Measurements from ENCODE around the gene AK9.
"Not testable (repeated sequence)": the region's sequence is repeated elsewhere in the genome, so short reads cannot be mapped to it uniquely, and the experiment has no call there.

Gene AK9

GRCh38 chr6:109718991-109719390, 28.0 kb upstream of the AK9 start:
- no peak overlapping the region for H3K4me3 ChIP-seq (ENCODE audit: low read depth, low read length)
- H3K4me1 ChIP-seq (ENCODE audit: control insufficient read depth, insufficient read depth, low read length): 0 out of 2 replicates have a peak, but pooled peaks cover 5% of the 10 kb centered on the region
- H3K36me3 ChIP-seq (ENCODE audit: control insufficient read depth, insufficient read depth, low read length): no peaks in the 10 kb centered on the region; the same call in 1 of the 2 replicates
- H3K27ac ChIP-seq (ENCODE audit: low read depth, low read length): no peak overlapping the region
- no peaks in the 10 kb centered on the region for H3K9me3 ChIP-seq (ENCODE audit: control insufficient read depth, insufficient read depth, low read depth, low read length)
- H3K9ac ChIP-seq (ENCODE audit: low read length): no peak overlapping the region
- no peaks in the 10 kb centered on the region for H3K27me3 ChIP-seq (ENCODE audit: control insufficient read depth, insufficient read depth, low read length)

GRCh38 chr6:109717971-109718370, 27.0 kb upstream of the AK9 start:
- H3K27me3 ChIP-seq (ENCODE audit: control insufficient read depth, insufficient read depth, low read length): no peaks in the 10 kb centered on the region
- 0 out of 2 replicates have a peak, but pooled peaks cover 5% of the 10 kb centered on the region for H3K4me1 ChIP-seq (ENCODE audit: control insufficient read depth, insufficient read depth, low read length)
- H3K4me3 ChIP-seq (ENCODE audit: low read depth, low read length): no peak overlapping the region
- H3K36me3 ChIP-seq (ENCODE audit: control insufficient read depth, insufficient read depth, low read length): no peaks in the 10 kb centered on the region; the same call in 1 of the 2 replicates
- no peaks in the 10 kb centered on the region for H3K9me3 ChIP-seq (ENCODE audit: control insufficient read depth, insufficient read depth, low read depth, low read length)
- no peak overlapping the region for H3K27ac ChIP-seq (ENCODE audit: low read depth, low read length)
- no peak overlapping the region for H3K9ac ChIP-seq (ENCODE audit: low read length)

- no peaks in the 10 kb centered on the region for H3K9me3 ChIP-seq (ENCODE audit: control insufficient read depth, insufficient read depth, low read depth, low read length)
- H3K4me1 ChIP-seq (ENCODE audit: control insufficient read depth, insufficient read depth, low read length): 0 out of 2 replicates have a peak, but pooled peaks cover 5% of the 10 kb centered on the region
- no peak overlapping the region for H3K4me3 ChIP-seq (ENCODE audit: low read depth, low read length)
- H3K36me3 ChIP-seq (ENCODE audit: control insufficient read depth, insufficient read depth, low read length): no peaks in the 10 kb centered on the region; the same call in 1 of the 2 replicates
- no peak overlapping the region for H3K9ac ChIP-seq (ENCODE audit: low read length)
- H3K27me3 ChIP-seq (ENCODE audit: control insufficient read depth, insufficient read depth, low read length): no peaks in the 10 kb centered on the region
- H3K27ac ChIP-seq (ENCODE audit: low read depth, low read length): no peak overlapping the region
These were observed 24.6 kb upstream of the AK9 start for GRCh38 chr6:109715616-109716015.

- 0 out of 2 replicates have a peak, but pooled peaks cover under 1% of the 10 kb centered on the region for H3K4me1 ChIP-seq (ENCODE audit: control insufficient read depth, insufficient read depth, low read length)
- H3K27ac ChIP-seq (ENCODE audit: low read depth, low read length): no peak overlapping the region
- no peaks in the 10 kb centered on the region for H3K27me3 ChIP-seq (ENCODE audit: control insufficient read depth, insufficient read depth, low read length)
- no peaks in the 10 kb centered on the region; the same call in 1 of the 2 replicates for H3K36me3 ChIP-seq (ENCODE audit: control insufficient read depth, insufficient read depth, low read length)
- no peaks in the 10 kb centered on the region for H3K9me3 ChIP-seq (ENCODE audit: control insufficient read depth, insufficient read depth, low read depth, low read length)
- H3K9ac ChIP-seq (ENCODE audit: low read length): no peak overlapping the region
- no peak overlapping the region for H3K4me3 ChIP-seq (ENCODE audit: low read depth, low read length)
These were observed 23.6 kb upstream of the AK9 start for GRCh38 chr6:109714611-109715010.

GRCh38 chr6:109714166-109714565, 23.2 kb upstream of the AK9 start:
- H3K9me3 ChIP-seq (ENCODE audit: control insufficient read depth, insufficient read depth, low read depth, low read length): 0 out of 2 replicates have a peak, but pooled peaks cover 1% of the 10 kb centered on the region
- H3K4me1 ChIP-seq (ENCODE audit: control insufficient read depth, insufficient read depth, low read length): no peaks in the 10 kb centered on the region
- no peak overlapping the region for H3K9ac ChIP-seq (ENCODE audit: low read length)
- H3K36me3 ChIP-seq (ENCODE audit: control insufficient read depth, insufficient read depth, low read length): no peaks in the 10 kb centered on the region; the same call in 1 of the 2 replicates
- no peaks in the 10 kb centered on the region for H3K27me3 ChIP-seq (ENCODE audit: control insufficient read depth, insufficient read depth, low read length)
- H3K27ac ChIP-seq (ENCODE audit: low read depth, low read length): no peak overlapping the region
- H3K4me3 ChIP-seq (ENCODE audit: low read depth, low read length): no peak overlapping the region

- no peaks in the 10 kb centered on the region for H3K27me3 ChIP-seq (ENCODE audit: control insufficient read depth, insufficient read depth, low read length)
These were observed 22.1 kb upstream of the AK9 start for GRCh38 chr6:109713097-109713496.

GRCh38 chr6:109708099-109708498, 17.1 kb upstream of the AK9 start:
- H3K36me3 ChIP-seq (ENCODE audit: control insufficient read depth, insufficient read depth, low read length); H3K9me3 ChIP-seq (ENCODE audit: control insufficient read depth, insufficient read depth, low read depth, low read length); H3K27ac ChIP-seq (ENCODE audit: low read depth, low read length); H3K27me3 ChIP-seq (ENCODE audit: control insufficient read depth, insufficient read depth, low read length); H3K4me1 ChIP-seq (ENCODE audit: control insufficient read depth, insufficient read depth, low read length); H3K4me3 ChIP-seq (ENCODE audit: low read depth, low read length); H3K9ac ChIP-seq (ENCODE audit: low read length): not testable (repeated sequence)

More at GRCh38 chr6:109713097-109713496, 22.1 kb upstream of the AK9 start:
- no peaks in the 10 kb centered on the region for H3K4me1 ChIP-seq (ENCODE audit: control insufficient read depth, insufficient read depth, low read length)
- no peak overlapping the region for H3K4me3 ChIP-seq (ENCODE audit: low read depth, low read length)
- 0 out of 2 replicates have a peak, but pooled peaks cover 2% of the 10 kb centered on the region for H3K9me3 ChIP-seq (ENCODE audit: control insufficient read depth, insufficient read depth, low read depth, low read length)
- H3K9ac ChIP-seq (ENCODE audit: low read length): no peak overlapping the region
- no peaks in the 10 kb centered on the region; the same call in 1 of the 2 replicates for H3K36me3 ChIP-seq (ENCODE audit: control insufficient read depth, insufficient read depth, low read length)
- H3K27ac ChIP-seq (ENCODE audit: low read depth, low read length): no peak overlapping the region

GRCh38 chr6:109706513-109706912, 15.5 kb upstream of the AK9 start:
- Histone ChIP-seq H3K4me1 (ENCODE audit: control insufficient read depth, insufficient read depth, low read length) (peaks cover 24% of the 10 kb centered on the region), H3K36me3 (ENCODE audit: control insufficient read depth, insufficient read depth, low read length) (no peaks in the 10 kb centered on the region), H3K9ac (ENCODE audit: low read length) (no peak overlapping the region), H3K27ac (ENCODE audit: low read depth, low read length) (no peak overlapping the region), H3K27me3 (ENCODE audit: control insufficient read depth, insufficient read depth, low read length) (no peaks in the 10 kb centered on the region), H3K4me3 (ENCODE audit: low read depth, low read length) (no peak overlapping the region), H3K9me3 (ENCODE audit: control insufficient read depth, insufficient read depth, low read depth, low read length) (0 out of 2 replicates have a peak, but pooled peaks cover 2% of the 10 kb centered on the region)

GRCh38 chr6:109705258-109705657, 14.3 kb upstream of the AK9 start:
- Histone ChIP-seq H3K27me3 (ENCODE audit: control insufficient read depth, insufficient read depth, low read length) (no peaks in the 10 kb centered on the region), H3K9me3 (ENCODE audit: control insufficient read depth, insufficient read depth, low read depth, low read length) (0 out of 2 replicates have a peak, but pooled peaks cover 2% of the 10 kb centered on the region), H3K9ac (ENCODE audit: low read length) (no peak overlapping the region), H3K27ac (ENCODE audit: low read depth, low read length) (no peak overlapping the region), H3K36me3 (ENCODE audit: control insufficient read depth, insufficient read depth, low read length) (no peaks in the 10 kb centered on the region), H3K4me3 (ENCODE audit: low read depth, low read length) (no peak overlapping the region), H3K4me1 (ENCODE audit: control insufficient read depth, insufficient read depth, low read length) (peaks cover 33% of the 10 kb centered on the region)

GRCh38 chr6:109702791-109703190, 11.8 kb upstream of the AK9 start:
- Histone ChIP-seq H3K9me3 (ENCODE audit: control insufficient read depth, insufficient read depth, low read depth, low read length) (no peaks in the 10 kb centered on the region), H3K36me3 (ENCODE audit: control insufficient read depth, insufficient read depth, low read length) (no peaks in the 10 kb centered on the region), H3K4me3 (ENCODE audit: low read depth, low read length) (no peak overlapping the region), H3K4me1 (ENCODE audit: control insufficient read depth, insufficient read depth, low read length) (peaks cover 33% of the 10 kb centered on the region), H3K27me3 (ENCODE audit: control insufficient read depth, insufficient read depth, low read length) (no peaks in the 10 kb centered on the region), H3K9ac (ENCODE audit: low read length) (no peak overlapping the region), H3K27ac (ENCODE audit: low read depth, low read length) (no peak overlapping the region)

GRCh38 chr6:109701774-109702173, 10.8 kb upstream of the AK9 start:
- no peak overlapping the region for H3K27ac ChIP-seq (ENCODE audit: low read depth, low read length)
- H3K4me1 ChIP-seq (ENCODE audit: control insufficient read depth, insufficient read depth, low read length): peaks cover 33% of the 10 kb centered on the region
- H3K27me3 ChIP-seq (ENCODE audit: control insufficient read depth, insufficient read depth, low read length): no peaks in the 10 kb centered on the region
- no peaks in the 10 kb centered on the region for H3K36me3 ChIP-seq (ENCODE audit: control insufficient read depth, insufficient read depth, low read length)
- H3K9me3 ChIP-seq (ENCODE audit: control insufficient read depth, insufficient read depth, low read depth, low read length): no peaks in the 10 kb centered on the region
- H3K9ac ChIP-seq (ENCODE audit: low read length): no peak overlapping the region
- H3K4me3 ChIP-seq (ENCODE audit: low read depth, low read length): no peak overlapping the region
